A673 (cell line): ENCODE results near the gene NR5A2. TPM values are rescaled to one million over a fixed set of nuclear protein-coding genes. Genes with fewer than 3 reads are reported as not detected.

Experiments
- BruUV-seq: library from RNA; stranded (reverse); fragments of 400-500 nt; replicated peaks from 2 replicates; lab custom pipeline; 2021; lab: Mats Ljungman, UMichigan
- CTCF ChIA-PET: fragments of 300-600 bp; sonication (Branson Sonifier 250); formaldehyde crosslinking; loops from one replicate; lab custom pipeline; 2022; ENCODE audit warnings: antibody characterized with exemption; lab: Charles Lee
- POLR2A ChIA-PET: fragments of 300-600 bp; sonication (Branson Sonifier 250); formaldehyde crosslinking; loops from one replicate; lab custom pipeline; 2022; ENCODE audit warnings: antibody characterized with exemption; ENCODE audit not compliant: low non-redundant PET; lab: Charles Lee
- DNase-seq: peaks from one replicate; pipeline ENCODE4 v3.0.0-alpha.2; 2015; ENCODE audit warnings: low spot score
- H3K27ac ChIP-seq: fragments of 200-600 bp; sonication (generic); 2 replicates; pipeline ENCODE4 v1.5.1; 2016; ENCODE audit warnings: mixed run types, low read depth, mild to moderate bottlenecking, mixed read lengths, antibody characterized with exemption, low read length; ENCODE audit not compliant: poor library complexity, severe bottlenecking
- H3K27me3 ChIP-seq: fragments of 200-600 bp; sonication (generic); replicated peaks from 2 replicates; pipeline ENCODE4 v1.6.1; 2017; ENCODE audit warnings: mixed run types, low read depth, mild to moderate bottlenecking, mixed read lengths, antibody characterized with exemption, low read length; ENCODE audit not compliant: insufficient read depth, poor library complexity
- H3K36me3 ChIP-seq: fragments of 200-600 bp; sonication (generic); 2 replicates; pipeline ENCODE4 v1.6.1; 2016; ENCODE audit warnings: mixed run types, mild to moderate bottlenecking, mixed read lengths, antibody characterized with exemption, low read length; ENCODE audit not compliant: insufficient read depth, poor library complexity, severe bottlenecking
- H3K4me1 ChIP-seq: fragments of 200-600 bp; sonication (generic); 2 replicates; pipeline ENCODE4 v1.6.1; 2017; ENCODE audit warnings: mixed run types, mild to moderate bottlenecking, mixed read lengths, antibody characterized with exemption, low read length; ENCODE audit not compliant: insufficient read depth, poor library complexity, severe bottlenecking
- H3K4me3 ChIP-seq: fragments of 200-600 bp; sonication (generic); 2 replicates; pipeline ENCODE4 v1.5.1; 2016; ENCODE audit warnings: low read depth, mixed run types, mild to moderate bottlenecking, mixed read lengths, low read length; ENCODE audit not compliant: poor library complexity, severe bottlenecking
- H3K9me3 ChIP-seq: fragments of 200-600 bp; sonication (generic); 2 replicates; pipeline ENCODE4 v1.6.1; 2016; ENCODE audit warnings: mixed run types, low read depth, mild to moderate bottlenecking, mixed read lengths, antibody characterized with exemption, low read length; ENCODE audit not compliant: poor library complexity, severe bottlenecking
- CTCF ChIP-seq: fragments of 300-800, 200-600 bp; sonication (generic); conservative IDR thresholded peaks from 2 replicates; pipeline ENCODE4 v1.5.1; 2017; ENCODE audit warnings: low read depth, mild to moderate bottlenecking, antibody characterized with exemption, low read length, moderate library complexity, mixed read lengths
- EZH2 ChIP-seq: fragments of 200-600 bp; sonication (generic); IDR thresholded peaks from 2 replicates; pipeline ENCODE4 v1.6.1; 2017; ENCODE audit warnings: borderline replicate concordance, low read depth, mild to moderate bottlenecking, mixed read lengths, antibody characterized with exemption, low read length; ENCODE audit not compliant: poor library complexity, severe bottlenecking
- intact Hi-C: fragments of 100-400 bp; cut with micrococcal nuclease; formaldehyde crosslinking; loops from one replicate; pipeline ENCODE4 v1.10.0; 2022; ENCODE audit not compliant: unreplicated experiment
- total RNA-seq: library from RNA; stranded (reverse); gene quantifications from 2 replicates; pipeline ENCODE4 v1.2.3, GENCODE V29; 2021

The NR5A2 gene
- total RNA-seq, 1 experiment from 2014 or later, result not detected

DNA sequence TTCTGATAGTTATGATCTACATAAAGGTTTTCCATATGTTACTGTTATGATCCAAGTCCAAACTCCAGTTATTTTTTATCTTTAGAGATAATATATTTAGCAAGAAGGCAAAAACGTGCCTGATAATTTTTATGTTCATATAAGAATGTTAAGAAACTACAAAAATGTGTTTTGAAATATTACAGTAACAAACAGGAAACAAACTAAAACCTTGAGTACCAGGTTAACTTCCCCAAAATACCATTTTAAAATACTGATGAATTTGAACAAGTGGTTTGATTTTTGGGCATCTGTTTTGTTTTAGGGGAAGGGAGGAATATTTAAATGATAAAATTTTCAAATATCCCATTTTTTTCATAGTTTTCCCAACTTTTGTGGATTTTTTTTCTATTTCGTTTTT is 124.8 kb downstream of the NR5A2 start:
- CTCF ChIA-PET, result no interaction called here
- no peaks in the 10 kb centered on the region for H3K36me3 ChIP-seq
- no peak overlapping the region for H3K27ac ChIP-seq
- intact Hi-C loops, result no loop called here
- no peak for DNase-seq
- no peaks in the 10 kb centered on the region for H3K9me3 ChIP-seq
- POLR2A ChIA-PET, result no interaction called here
- peaks cover 4% of the 10 kb centered on the region for H3K4me1 ChIP-seq
- no TSS peak for BruUV-seq
- no peak for TF ChIP-seq EZH2
- TF ChIP-seq CTCF, result no peak
- H3K27me3 ChIP-seq, result peaks cover 2% of the 10 kb centered on the region
- no peak overlapping the region for H3K4me3 ChIP-seq

- TF ChIP-seq EZH2 (no peak), CTCF (no peak)
- Histone ChIP-seq H3K27me3 (peaks cover 2% of the 10 kb centered on the region), H3K4me3 (no peak overlapping the region), H3K9me3 (no peaks in the 10 kb centered on the region), H3K27ac (no peak overlapping the region), H3K4me1 (peaks cover 11% of the 10 kb centered on the region), H3K36me3 (no peaks in the 10 kb centered on the region)
- no peak for DNase-seq
- BruUV-seq, result no TSS peak
- ChIA-PET POLR2A (interaction anchor here (0.5 kb wide), 1 partner anchor 347 kb away, joined by 3 read pairs; no protein-coding TSS in a partner anchor), CTCF (no interaction called here)
- intact Hi-C loops, result no loop called here
Observed at GRCh38 chr1:200153277-200154055, 126.0 kb downstream of the NR5A2 start.

DNA sequence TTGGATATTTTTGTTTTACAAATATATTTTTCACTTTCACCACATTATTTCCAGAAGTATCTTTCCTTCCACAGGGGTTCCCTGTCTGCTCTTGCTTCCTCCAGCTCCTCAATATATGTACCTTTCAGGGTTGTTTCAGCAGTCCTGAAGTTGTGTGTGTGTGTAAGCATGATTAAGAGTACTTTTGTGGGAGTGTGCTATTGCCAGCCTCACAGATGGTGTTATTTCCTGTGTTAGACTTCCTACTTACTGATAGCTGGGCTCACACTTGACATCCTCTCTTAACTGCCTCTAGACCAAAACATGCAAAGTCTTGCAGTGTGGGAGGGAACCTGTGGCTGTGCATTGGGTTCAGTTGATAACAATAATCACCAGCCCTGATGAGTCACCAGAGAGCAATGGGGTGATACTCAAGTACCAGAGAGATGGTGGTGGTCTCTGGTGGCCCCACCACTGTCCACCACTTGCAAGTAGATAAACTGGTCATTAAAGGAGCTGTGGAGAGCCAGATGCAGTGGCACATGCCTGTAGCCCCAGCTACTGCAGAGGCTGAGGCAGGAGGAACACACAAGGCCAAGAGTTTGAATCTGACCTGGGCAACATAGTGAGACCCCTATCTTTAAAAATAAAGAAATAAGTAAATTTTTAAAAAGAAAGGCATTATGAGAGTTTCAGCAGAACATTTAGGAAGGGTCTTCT is 126.7 kb downstream of the NR5A2 start:
- CTCF ChIA-PET, result no interaction called here
- H3K4me1 ChIP-seq, result peaks cover 11% of the 10 kb centered on the region
- BruUV-seq, result no TSS peak
- H3K27me3 ChIP-seq, result peaks cover 2% of the 10 kb centered on the region
- no peaks in the 10 kb centered on the region for H3K9me3 ChIP-seq
- H3K36me3 ChIP-seq, result no peaks in the 10 kb centered on the region
- intact Hi-C loops, result no loop called here
- no peak for TF ChIP-seq EZH2
- no peak for DNase-seq
- no peak overlapping the region for H3K4me3 ChIP-seq
- H3K27ac ChIP-seq, result no peak overlapping the region
- POLR2A ChIA-PET, result no interaction called here
